ENCODE measurements around the gene ARL15. TPM values are rescaled to one million over a fixed set of nuclear protein-coding genes. Genes with fewer than 3 reads are reported as not detected.

The ARL15 gene
- polyA plus RNA-seq, 1 donor from 2014 or later, result 10.9 TPM

GRCh38 chr5:53943938-53944337 lies 366.4 kb downstream of the ARL15 start:
- no peaks in the 10 kb centered on the region for H3K4me1 Mint-ChIP-seq
- H3K4me3 Mint-ChIP-seq, result no peak overlapping the region
- H3K27ac Mint-ChIP-seq, result no peak overlapping the region
- H3K36me3 Mint-ChIP-seq, result peaks cover 32% of the 10 kb centered on the region
- peaks cover 0 to 2% (median 0%) of the 10 kb centered on the region in 3 donors for H3K9me3 Mint-ChIP-seq
- no peaks in the 10 kb centered on the region for H3K27me3 Mint-ChIP-seq

- Mint-ChIP-seq H3K27me3 (no peaks in the 10 kb centered on the region), H3K27ac (no peak overlapping the region), H3K36me3 (peaks cover 32% of the 10 kb centered on the region), H3K4me3 (no peak overlapping the region), H3K9me3 (peaks cover 0 to 2% (median 0%) of the 10 kb centered on the region in 3 donors), H3K4me1 (no peaks in the 10 kb centered on the region)
Observed at GRCh38 chr5:53942724-53943123, 367.6 kb downstream of the ARL15 start.

- H3K4me1 Mint-ChIP-seq, result no peaks in the 10 kb centered on the region
- no peak overlapping the region for H3K27ac Mint-ChIP-seq
- no peaks in the 10 kb centered on the region for H3K27me3 Mint-ChIP-seq
- peaks cover 26% of the 10 kb centered on the region for H3K36me3 Mint-ChIP-seq
- H3K9me3 Mint-ChIP-seq, result peaks cover 0 to 2% (median 0%) of the 10 kb centered on the region in 3 donors
- no peak overlapping the region for H3K4me3 Mint-ChIP-seq
Observed at GRCh38 chr5:53940921-53941320, 369.5 kb downstream of the ARL15 start.

GRCh38 chr5:53937467-53937866 lies 372.9 kb downstream of the ARL15 start:
- no peaks in the 10 kb centered on the region for H3K9me3 Mint-ChIP-seq
- peaks cover 10% of the 10 kb centered on the region for H3K36me3 Mint-ChIP-seq
- no peaks in the 10 kb centered on the region for H3K4me1 Mint-ChIP-seq
- H3K4me3 Mint-ChIP-seq, result no peak overlapping the region
- no peak overlapping the region for H3K27ac Mint-ChIP-seq
- H3K27me3 Mint-ChIP-seq, result no peaks in the 10 kb centered on the region

GRCh38 chr5:53936481-53937352 lies 373.7 kb downstream of the ARL15 start:
- H3K4me1 Mint-ChIP-seq, result no peaks in the 10 kb centered on the region
- no peak overlapping the region for H3K27ac Mint-ChIP-seq
- H3K9me3 Mint-ChIP-seq, result no peaks in the 10 kb centered on the region
- no peak overlapping the region for H3K4me3 Mint-ChIP-seq
- no peaks in the 10 kb centered on the region for H3K27me3 Mint-ChIP-seq
- peaks cover 9% of the 10 kb centered on the region for H3K36me3 Mint-ChIP-seq

GRCh38 chr5:53934151-53934820 lies 376.1 kb downstream of the ARL15 start:
- H3K4me3 Mint-ChIP-seq, result no peak overlapping the region
- no peaks in the 10 kb centered on the region for H3K4me1 Mint-ChIP-seq
- H3K27me3 Mint-ChIP-seq, result no peaks in the 10 kb centered on the region
- H3K9me3 Mint-ChIP-seq, result no peaks in the 10 kb centered on the region
- H3K36me3 Mint-ChIP-seq, result peaks cover 11% of the 10 kb centered on the region
- peak overlapping the region in 1 of 3 donors; percentile 23 for H3K27ac Mint-ChIP-seq

- Mint-ChIP-seq H3K4me3 (no peak overlapping the region), H3K9me3 (no peaks in the 10 kb centered on the region), H3K27ac (no peak overlapping the region), H3K36me3 (peaks cover 6% of the 10 kb centered on the region), H3K27me3 (no peaks in the 10 kb centered on the region), H3K4me1 (no peaks in the 10 kb centered on the region)
Observed at GRCh38 chr5:53932351-53932750, 378.0 kb downstream of the ARL15 start.

- Mint-ChIP-seq H3K4me1 (no peaks in the 10 kb centered on the region), H3K4me3 (no peak overlapping the region), H3K27me3 (no peaks in the 10 kb centered on the region), H3K27ac (no peak overlapping the region), H3K9me3 (no peaks in the 10 kb centered on the region), H3K36me3 (peaks cover 6% of the 10 kb centered on the region)
Observed at GRCh38 chr5:53930457-53930856, 379.9 kb downstream of the ARL15 start.

- Mint-ChIP-seq H3K9me3 (no peaks in the 10 kb centered on the region), H3K4me3 (no peak overlapping the region), H3K27ac (no peak overlapping the region), H3K4me1 (no peaks in the 10 kb centered on the region), H3K36me3 (peaks cover 4% of the 10 kb centered on the region), H3K27me3 (no peaks in the 10 kb centered on the region)
Observed at GRCh38 chr5:53929570-53929969, 380.8 kb downstream of the ARL15 start.

GRCh38 chr5:53929152-53929551 lies 381.2 kb downstream of the ARL15 start:
- Mint-ChIP-seq H3K4me1 (no peaks in the 10 kb centered on the region), H3K4me3 (peak overlapping the region in 1 of 4 donors; percentile 44), H3K27ac (no peak overlapping the region), H3K9me3 (no peaks in the 10 kb centered on the region), H3K36me3 (peaks cover 4% of the 10 kb centered on the region), H3K27me3 (no peaks in the 10 kb centered on the region)

GRCh38 chr5:53928641-53929040 lies 381.7 kb downstream of the ARL15 start:
- Mint-ChIP-seq H3K4me1 (no peaks in the 10 kb centered on the region), H3K9me3 (no peaks in the 10 kb centered on the region), H3K27ac (no peak overlapping the region), H3K4me3 (no peak overlapping the region), H3K27me3 (no peaks in the 10 kb centered on the region), H3K36me3 (peaks cover 4% of the 10 kb centered on the region)

GRCh38 chr5:53927668-53928247 lies 382.6 kb downstream of the ARL15 start:
- no peak overlapping the region for H3K4me3 Mint-ChIP-seq
- no peaks in the 10 kb centered on the region for H3K4me1 Mint-ChIP-seq
- no peaks in the 10 kb centered on the region for H3K27me3 Mint-ChIP-seq
- H3K27ac Mint-ChIP-seq, result peak overlapping the region in 1 of 3 donors; percentile 48
- no peaks in the 10 kb centered on the region for H3K9me3 Mint-ChIP-seq
- H3K36me3 Mint-ChIP-seq, result peaks cover 4% of the 10 kb centered on the region

GRCh38 chr5:53926026-53926425 lies 384.3 kb downstream of the ARL15 start:
- H3K4me1 Mint-ChIP-seq, result no peaks in the 10 kb centered on the region
- H3K9me3 Mint-ChIP-seq, result no peaks in the 10 kb centered on the region
- no peak overlapping the region for H3K27ac Mint-ChIP-seq
- peaks cover 4% of the 10 kb centered on the region for H3K36me3 Mint-ChIP-seq
- no peaks in the 10 kb centered on the region for H3K27me3 Mint-ChIP-seq
- no peak overlapping the region for H3K4me3 Mint-ChIP-seq

GRCh38 chr5:53924392-53924791 lies 386.0 kb downstream of the ARL15 start:
- Mint-ChIP-seq H3K4me3 (no peak overlapping the region), H3K4me1 (no peaks in the 10 kb centered on the region), H3K27ac (no peak overlapping the region), H3K9me3 (no peaks in the 10 kb centered on the region), H3K36me3 (no peaks in the 10 kb centered on the region), H3K27me3 (no peaks in the 10 kb centered on the region)

- H3K36me3 Mint-ChIP-seq, result no peaks in the 10 kb centered on the region
Observed at GRCh38 chr5:53923961-53924360, 386.4 kb downstream of the ARL15 start.

More at GRCh38 chr5:53923961-53924360, 386.4 kb downstream of the ARL15 start:
- Mint-ChIP-seq H3K4me3 (no peak overlapping the region), H3K4me1 (no peaks in the 10 kb centered on the region), H3K27ac (no peak overlapping the region), H3K27me3 (no peaks in the 10 kb centered on the region), H3K9me3 (no peaks in the 10 kb centered on the region)
